Subcutaneous preadipocyte (primary cell): ENCODE measurements around the gene TIMM22. TPM values are rescaled to one million over a fixed set of nuclear protein-coding genes. Genes with fewer than 3 reads are reported as not detected.

ENCODE experiments used
- small RNA-seq: library from RNA; depleted of rRNA; stranded (forward); fragments of <200 nt; gene quantifications from one replicate; pipeline ENCODE3, GENCODE V24; 2012
- total RNA-seq: library from RNA; depleted of rRNA; stranded (reverse); fragments of >200 nt; gene quantifications from 2 replicates; pipeline ENCODE4 v1.2.3, GENCODE V29; 2012

Gene TIMM22
- total RNA-seq: 14.3 and 18.4 TPM in 2 replicates

GRCh38 chr17:996554-997344 lies at the start of gene TIMM22:
Gene TIMM22 (plus strand): TSS chr17:997129. CDS start chr17:997143, 14 bp downstream.

DNA sequence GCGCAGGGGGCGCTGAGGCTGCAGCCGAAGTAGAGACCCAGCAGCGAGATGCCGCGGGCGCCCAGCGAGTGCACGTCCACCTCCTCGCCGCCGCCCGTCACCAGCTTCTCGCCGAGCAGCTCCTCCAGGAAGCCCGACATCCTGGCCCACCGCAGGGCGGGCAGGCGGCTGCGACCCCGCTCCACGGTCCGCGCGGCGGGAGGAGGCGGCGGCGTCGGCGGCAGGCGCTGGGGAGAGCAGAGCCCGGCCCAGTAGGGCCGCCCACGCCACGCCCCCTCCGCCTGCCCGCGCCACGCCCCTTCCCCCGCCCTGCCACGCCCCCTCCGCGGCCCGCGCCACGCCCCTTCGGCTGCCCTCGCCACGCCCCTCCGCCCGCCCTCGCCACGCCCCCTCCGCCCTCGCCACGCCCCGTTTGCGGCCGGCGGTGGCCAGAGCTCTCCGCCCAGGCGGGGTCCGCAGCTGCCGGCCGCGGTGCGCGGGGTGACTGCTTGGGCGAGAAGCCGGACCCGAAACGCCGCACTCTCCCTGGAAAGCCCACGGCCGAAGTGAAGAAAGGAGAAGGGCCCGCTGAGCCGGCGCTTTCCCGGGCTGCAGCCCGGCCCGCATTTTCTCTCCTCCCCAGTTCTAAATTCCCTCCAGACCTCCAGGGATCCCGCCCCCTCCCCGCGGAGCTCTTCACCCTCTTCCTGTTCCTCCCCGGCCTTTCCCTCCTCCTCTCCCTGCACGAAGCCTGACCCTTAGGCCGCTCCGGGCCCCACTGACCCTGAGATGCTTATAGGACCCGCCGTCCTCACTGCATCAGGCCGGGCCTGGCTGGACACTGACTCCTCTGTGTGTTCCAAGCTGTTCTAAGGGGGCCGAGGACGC lies 17.2 kb upstream of the TIMM22 start, which contains the start of gene NXN:
TSS of gene NXN (minus strand) at position 238 of the 867 bp plus-strand sequence.

Small RNA genes within 50 kb of the gene (small RNA-seq; reads per million reads assigned to genes)
- gene MIR3183: not detected

Other genes with a start within 250 kb of the TIMM22 start
- 11.8 and 25.2 TPM in 2 replicates for gene GEMIN4, start 244.9 kb upstream of the TIMM22 start, total RNA-seq
- 32.3 and 35.0 TPM in 2 replicates for gene GLOD4, start 214.8 kb upstream of the TIMM22 start, total RNA-seq
- gene MRM3, start 214.8 kb upstream of the TIMM22 start, total RNA-seq: 28.5 and 30.1 TPM in 2 replicates
- 5.9 and 15.4 TPM in 2 replicates for gene NXN, start 17.4 kb upstream of the TIMM22 start, total RNA-seq
- gene ABR, start 182.9 kb downstream of the TIMM22 start, total RNA-seq: 86.0 and 99.7 TPM in 2 replicates